Stimulated activated CD8-positive, alpha-beta memory T cell treated with anti-CD3 and anti-CD28 coated beads, Interleukin-4, amount 100 ng/mL, for 24 hours (primary cell): Measurements from ENCODE around the gene TAF3.

Source experiments
- DNase-seq: peaks from one replicate; pipeline ENCODE4 v3.0.0-alpha.2; 2020; ENCODE audit warnings: low read depth

Gene TAF3

DNA sequence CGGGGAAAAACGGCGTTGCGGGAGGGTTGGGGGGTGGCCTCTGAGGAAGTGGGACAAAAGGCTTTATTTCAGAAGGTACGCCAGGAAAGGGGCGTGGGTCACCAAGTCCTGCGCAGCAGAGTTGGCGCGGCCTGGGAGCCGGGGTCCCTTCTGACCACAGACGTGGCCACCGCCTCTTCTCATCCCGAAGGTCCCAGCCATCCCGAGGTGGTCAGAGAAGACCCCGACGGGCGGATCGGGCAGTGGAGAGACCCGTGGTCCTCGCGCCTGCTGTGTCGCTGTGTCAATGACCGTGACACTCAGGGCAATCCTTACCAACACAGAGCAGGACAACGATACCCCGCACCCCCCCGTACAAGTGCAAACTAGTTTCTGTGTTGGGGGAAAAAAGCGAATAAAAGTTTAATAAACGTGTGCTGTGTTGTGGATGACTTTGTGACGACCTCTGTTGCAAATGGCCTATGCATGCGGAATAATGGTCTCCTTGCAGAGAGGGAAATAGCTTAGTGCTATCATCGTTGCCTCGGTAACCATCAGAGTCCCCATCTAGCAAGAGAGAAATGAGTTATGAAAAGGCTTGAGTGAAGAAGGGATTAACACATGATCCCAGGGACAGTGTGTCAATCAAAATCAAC, 216.8 kb downstream of the TAF3 start:
- DNase-seq, result no peak

DNA sequence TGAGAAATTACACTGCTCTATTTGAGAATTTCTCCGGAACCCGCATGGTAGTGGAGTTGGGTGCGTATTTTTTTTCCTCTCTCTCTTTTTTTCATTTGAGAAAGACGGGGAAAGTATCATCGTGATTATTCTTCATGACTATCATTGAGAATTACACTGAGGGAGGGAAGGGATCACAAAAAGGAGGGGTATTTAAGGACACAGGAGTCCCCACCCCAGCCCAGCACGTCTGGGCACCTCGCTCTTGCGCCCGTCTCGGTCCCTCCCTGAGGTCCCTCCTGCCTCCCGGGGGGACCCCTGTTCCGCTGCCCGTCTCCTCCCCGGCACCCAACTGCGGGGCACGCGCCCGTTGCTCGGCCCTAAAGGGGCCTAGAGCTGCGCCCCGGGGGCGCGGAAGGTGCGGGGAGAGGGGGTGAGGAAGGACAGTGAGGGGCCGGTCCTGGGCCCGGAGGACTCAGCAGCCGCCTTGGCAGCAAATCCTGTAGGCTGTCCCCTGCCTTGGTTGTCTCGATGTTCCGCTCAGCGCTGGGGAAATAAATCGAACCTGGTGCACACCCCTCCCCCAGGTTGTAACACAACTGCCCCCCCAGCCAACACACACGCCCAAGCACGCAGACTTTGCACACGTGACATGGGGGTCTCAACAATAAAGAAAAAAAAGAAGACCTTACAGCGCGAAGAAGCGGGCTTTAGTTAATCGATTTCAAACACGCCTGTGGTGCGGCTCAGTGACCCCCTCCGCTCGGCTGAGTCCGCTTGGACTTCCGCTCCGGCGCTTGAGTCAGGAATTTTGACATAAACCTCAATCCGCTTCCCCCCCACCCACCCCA, 217.6 kb downstream of the TAF3 start:
- no peak for DNase-seq

GRCh38 chr10:8036506-8037198, 218.3 kb downstream of the TAF3 start:
- no peak for DNase-seq

GRCh38 chr10:8037199-8037801, 219.0 kb downstream of the TAF3 start:
- no peak for DNase-seq

- DNase-seq, result no peak
Measured at GRCh38 chr10:8037941-8038894, 219.9 kb downstream of the TAF3 start.

DNA sequence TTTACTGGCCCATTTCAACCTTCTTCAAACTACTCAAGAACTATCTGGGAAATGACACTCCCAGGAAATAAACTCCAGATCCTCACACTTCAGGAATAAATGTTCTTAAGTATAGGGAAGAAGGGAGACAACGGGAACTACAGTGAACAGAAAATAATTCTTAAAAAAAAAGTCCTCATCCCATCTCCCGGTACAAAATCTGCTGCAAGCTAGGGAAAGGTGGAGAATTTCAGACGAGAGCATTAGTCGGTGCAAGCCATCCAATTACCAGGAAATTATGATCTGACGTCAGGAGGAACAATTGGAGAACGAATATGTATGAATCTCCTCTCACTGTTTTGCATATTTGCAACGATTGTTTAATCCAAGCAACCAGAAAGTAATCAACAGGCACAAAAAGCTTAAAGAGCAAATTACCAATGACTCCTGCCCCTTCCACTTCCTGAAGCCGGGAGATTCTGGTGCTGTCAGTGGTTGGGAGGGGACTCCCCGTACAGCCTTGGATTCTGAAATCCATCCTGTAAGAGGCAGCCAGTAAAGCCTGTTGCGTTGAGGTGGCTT, 221.1 kb downstream of the TAF3 start:
- DNase-seq, result no peak

GRCh38 chr10:8040651-8041050, 222.3 kb downstream of the TAF3 start:
- no peak for DNase-seq

GRCh38 chr10:8041284-8041991, 223.1 kb downstream of the TAF3 start:
- no peak for DNase-seq

DNA sequence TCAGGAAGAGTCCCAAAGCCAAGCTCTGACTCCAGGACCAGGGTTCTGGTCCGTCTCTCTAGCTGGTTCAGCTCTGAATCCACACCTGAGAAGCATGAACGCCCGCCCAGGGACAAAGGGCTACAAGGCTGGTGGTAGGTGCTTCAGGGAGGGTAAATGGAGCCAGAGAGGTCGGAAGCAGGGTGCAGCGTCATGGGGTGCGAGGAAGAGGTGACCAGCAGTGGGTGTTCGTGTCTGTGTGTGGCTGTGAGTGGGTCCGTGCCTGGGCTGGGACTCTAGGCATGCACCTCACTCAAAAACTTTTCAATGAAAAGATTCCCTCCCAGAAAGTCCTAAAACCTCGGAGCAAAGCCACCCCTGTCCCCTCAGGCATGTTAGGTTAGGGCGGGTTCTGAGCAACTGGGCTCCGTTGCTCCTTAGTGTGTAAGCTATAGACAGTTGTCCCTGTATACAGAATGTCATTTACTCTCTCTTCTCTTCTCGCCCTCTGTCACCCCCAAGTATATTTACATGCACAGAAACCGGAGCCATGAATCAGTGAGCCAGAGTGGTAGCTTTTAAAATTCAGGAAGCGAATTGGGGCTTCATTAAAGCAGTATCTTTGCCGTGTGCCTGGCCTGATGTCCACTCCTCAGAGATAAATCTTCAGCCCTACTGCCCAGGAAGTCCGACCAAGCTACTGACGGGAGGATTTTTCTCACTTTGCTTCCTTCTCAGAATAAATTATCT, 223.9 kb downstream of the TAF3 start:
- no peak for DNase-seq

DNA sequence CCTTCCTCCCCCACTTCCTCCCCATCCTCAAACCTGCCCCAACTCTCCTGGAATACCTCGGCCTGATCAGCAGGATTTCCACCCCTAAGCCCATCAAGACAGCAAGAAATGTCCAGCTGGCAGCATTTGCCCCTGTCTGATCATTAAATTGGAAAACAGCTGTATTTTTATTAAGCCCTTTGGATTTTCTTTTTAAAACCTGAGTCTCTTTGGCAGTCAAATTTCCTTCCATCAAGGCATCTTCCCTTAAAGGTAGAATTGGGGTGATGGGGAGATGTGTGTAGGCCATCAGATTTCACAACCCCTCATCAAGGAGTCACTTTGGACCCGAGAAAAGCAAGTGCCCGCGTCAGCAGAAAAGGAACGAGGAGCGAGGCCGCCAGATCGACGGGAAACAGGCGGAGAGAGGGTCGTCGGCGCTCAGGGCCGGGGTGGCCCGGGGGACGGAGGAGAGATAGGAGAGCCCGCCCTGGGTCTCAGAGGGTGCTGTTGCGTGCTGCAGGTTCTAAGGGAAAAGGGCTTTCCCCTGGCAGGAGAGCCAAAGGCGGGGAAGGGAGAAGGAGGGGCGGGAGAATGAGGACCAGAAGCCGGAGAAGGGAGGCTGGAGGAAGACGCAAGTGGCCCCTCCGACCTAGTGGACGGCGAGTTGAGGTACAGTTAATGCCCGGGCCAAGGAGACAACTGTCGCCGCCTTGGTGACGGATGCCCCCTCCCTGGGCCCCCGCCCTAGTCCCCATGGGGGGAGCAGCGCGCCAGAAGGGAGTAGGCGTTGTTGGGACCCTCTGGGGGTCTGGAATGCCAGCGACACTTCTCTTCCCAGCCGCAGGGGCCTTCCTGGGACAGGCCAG, 224.6 kb downstream of the TAF3 start:
- DNase-seq, result no peak

DNA sequence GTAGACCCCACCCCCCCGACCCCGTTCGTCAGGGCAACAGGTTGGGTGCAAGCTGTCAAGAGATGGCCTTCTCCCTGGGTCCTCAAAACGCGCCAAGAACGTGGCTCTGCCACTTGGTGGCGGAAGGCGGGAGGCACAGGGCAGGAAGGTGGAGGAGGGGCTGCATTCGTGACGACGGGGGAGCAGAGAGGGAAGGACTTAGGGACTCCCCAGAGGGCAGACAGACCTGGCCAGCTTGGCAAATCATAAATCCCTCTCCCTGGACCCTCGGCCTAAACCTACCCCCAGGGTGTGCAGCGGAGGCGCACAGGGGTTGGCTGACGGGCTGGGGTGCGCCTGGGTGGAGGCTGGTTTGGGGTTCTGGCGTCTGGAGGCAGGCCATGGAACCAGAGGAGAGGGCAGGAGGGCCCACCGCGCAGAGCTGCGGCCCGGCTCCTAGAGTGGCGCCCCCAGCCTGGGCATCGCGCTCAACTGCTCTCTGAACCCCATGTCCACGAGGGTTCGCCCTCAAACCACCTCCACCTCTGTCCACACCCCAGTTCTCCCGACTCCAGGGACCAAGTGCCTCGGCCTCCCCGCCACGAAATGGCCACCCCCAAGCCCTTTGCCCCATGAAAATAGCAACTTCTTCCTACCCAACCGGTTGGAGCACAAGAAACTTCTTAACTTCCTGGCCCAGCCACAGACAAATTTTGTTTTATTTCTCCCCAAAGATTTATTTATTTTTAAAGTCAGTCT, 225.4 kb downstream of the TAF3 start:
- DNase-seq, result no peak

DNA sequence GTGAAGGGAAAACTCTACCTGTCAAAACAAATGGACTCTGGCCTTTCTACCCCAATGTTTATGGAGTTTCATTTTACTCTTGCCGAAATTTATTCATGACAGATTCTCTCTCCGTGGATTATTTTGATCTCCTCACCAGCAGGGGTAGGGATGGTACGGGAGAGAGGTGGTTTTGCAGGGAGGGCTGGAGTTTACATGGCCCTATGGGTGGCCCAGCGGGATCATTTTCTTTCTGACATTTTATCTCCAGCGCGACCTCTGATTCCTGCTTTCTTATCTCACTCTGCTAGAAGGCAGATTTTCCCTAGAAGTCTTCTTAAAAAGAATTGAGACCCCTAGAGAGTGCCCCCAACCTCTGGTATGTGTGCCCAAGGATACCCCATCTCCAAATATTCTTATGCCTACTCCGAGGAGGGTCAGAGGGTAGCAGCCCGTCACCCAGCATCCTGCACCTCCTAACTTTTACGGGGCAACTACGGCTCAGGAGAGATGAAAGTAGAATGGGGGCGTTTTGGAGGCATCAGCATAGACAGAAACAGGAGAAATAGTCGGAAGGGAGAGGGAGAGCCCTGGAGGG, 226.1 kb downstream of the TAF3 start:
- DNase-seq, result no peak

- DNase-seq, result no peak
Measured at GRCh38 chr10:8044908-8045725, 226.8 kb downstream of the TAF3 start.

GRCh38 chr10:8045726-8046494, 227.6 kb downstream of the TAF3 start:
- no peak for DNase-seq

DNA sequence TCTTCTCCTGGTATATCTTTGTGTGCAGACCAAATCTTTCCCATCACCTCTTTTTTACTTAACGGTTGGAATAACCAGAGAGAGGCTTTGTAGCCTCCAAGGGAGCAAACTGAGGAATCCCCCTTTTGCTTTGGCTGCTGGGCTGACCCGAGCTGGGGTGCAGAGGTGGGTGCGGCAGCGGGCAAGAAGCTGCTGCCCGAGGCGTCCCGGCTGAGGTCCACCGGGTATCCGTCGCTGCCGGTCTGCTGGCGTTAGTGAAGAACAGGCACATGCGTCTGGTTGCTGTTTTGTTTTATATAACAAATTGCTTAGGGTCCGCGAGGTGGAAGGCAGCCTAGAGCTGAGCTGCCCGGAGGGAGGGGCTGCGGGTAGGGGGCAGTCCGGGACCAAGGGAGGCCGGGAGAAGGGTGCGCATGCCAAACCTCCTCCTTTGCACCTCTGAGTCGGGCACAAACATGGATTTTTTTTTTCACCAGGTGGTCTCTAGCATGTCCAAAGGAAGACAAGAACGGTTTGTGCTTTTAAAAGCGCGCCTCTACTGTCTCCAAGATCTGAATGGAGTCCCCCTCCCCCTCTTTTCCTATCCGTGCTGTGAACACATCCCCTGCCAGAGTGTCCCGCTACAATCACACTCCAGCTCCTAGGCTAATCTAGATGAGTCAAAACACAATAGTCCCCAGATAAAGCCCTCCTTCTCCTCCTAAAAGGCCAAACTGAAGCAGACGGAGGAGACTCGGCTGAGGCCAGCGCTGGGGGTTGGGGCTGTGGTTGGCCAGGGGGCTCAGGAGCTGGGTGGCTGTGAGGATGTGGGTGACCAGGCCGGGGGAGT, 229.4 kb downstream of the TAF3 start:
- no peak for DNase-seq
